HG02973 (cell line): ENCODE results near the gene KPNA5.

Source experiments
- ATAC-seq: cut with Tn5 transposase; IDR thresholded peaks from one replicate; pipeline ENCODE4 v1.9.1; 2021; ENCODE audit warnings: moderate library complexity; ENCODE audit not compliant: unreplicated experiment

KPNA5 gene

DNA sequence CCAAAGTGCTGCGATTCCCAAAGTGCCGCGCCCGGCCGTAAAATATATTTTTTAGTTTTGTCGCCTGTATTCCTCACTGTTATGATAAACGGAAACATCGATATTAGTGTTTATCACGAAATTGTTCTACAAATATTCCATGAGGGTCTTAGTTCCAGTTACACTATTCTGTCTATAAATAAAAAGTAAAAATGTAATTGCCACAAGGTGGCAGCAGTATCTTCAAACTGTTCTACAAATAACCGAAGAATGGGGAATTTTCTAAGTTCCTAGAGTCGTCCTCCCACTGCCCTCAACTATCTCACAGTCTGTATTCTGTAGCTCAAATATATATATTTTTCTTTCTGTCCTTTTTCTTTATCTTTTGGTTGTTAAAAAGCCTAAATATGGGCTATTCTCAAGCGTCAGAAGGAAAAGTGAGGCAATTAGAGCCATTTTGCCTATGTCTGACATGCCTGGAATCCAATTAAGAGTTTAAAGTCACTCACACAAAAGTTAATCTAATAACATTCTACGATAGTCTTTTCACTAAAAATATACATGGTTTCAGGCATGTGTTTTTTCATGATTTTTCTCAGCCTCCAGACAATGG is 98.7 kb downstream of the KPNA5 start:
- no peak for ATAC-seq

DNA sequence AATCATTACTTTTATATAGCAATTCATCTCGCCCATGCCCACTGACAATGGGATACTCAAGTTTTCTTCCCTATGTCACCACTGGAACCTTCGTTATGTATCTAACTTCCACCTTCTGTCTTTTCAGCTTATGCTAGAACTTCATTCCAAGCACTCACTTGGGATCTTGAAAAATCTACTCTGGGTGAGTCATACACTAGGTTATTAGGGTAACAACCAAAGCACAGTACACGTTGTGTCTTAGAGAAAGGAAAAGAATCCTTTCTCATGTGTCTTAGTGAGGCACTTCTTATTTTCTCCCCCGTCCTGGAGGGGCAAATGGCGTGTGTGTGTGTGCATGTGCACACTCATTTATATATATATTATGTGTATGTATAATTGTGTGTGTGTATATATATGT is 102.8 kb downstream of the KPNA5 start:
- ATAC-seq = no peak
